CD4-positive, CD25-positive, alpha-beta regulatory T cell (primary cell): ENCODE data around the gene ENTHD1. TPM values are rescaled to one million over a fixed set of nuclear protein-coding genes. Genes with fewer than 3 reads are reported as not detected.

Experiments
- ATAC-seq, 2 donors: fragments of 150-1000 bp; cut with Tn5 transposase; one replicate each; pipeline ENCODE4 v1.10.0; 2021; ENCODE audit warnings: low read depth in 2 of 2, moderate number of reproducible peaks in 2 of 2, moderate library complexity in 1 of 2
- DNase-seq, 3 donors: peaks; one replicate each; pipeline versions ENCODE4 v3.0.0 to v3.0.0-alpha.2; 2012 to 2022; ENCODE audit warnings: mixed read lengths in 1 of 3
- H3K27ac ChIP-seq: one replicate; pipeline ENCODE4 v1.7.0; 2013; ENCODE audit warnings: mild to moderate bottlenecking, low read length; ENCODE audit not compliant: insufficient read depth, poor library complexity, severe bottlenecking
- H3K27me3 ChIP-seq: one replicate; pipeline ENCODE4 v1.7.0; 2013; ENCODE audit warnings: low read length; ENCODE audit not compliant: control insufficient read depth, insufficient read depth
- H3K36me3 ChIP-seq: one replicate; pipeline ENCODE4 v1.7.0; 2013; ENCODE audit warnings: mild to moderate bottlenecking, low read length, moderate library complexity; ENCODE audit not compliant: control insufficient read depth, insufficient read depth
- H3K4me1 ChIP-seq: 2 replicates; pipeline ENCODE4 v1.7.0; 2013; ENCODE audit warnings: mild to moderate bottlenecking, low read length; ENCODE audit not compliant: insufficient read depth, control insufficient read depth, poor library complexity, severe bottlenecking
- H3K4me3 ChIP-seq: one replicate; pipeline ENCODE4 v1.7.0; 2013; ENCODE audit warnings: low read depth, mild to moderate bottlenecking, low read length, moderate library complexity
- H3K9me3 ChIP-seq, 2 experiments: 1 replicate in 1 of 2; 2 replicates in 1 of 2; pipeline ENCODE4 v1.7.0; 2013; ENCODE audit warnings: low read length in 2 of 2, mild to moderate bottlenecking in 1 of 2, moderate library complexity in 1 of 2; ENCODE audit not compliant: control insufficient read depth in 2 of 2
- H3K27ac Mint-ChIP-seq, 3 donors: one replicate each; pipeline ENCODE4 v1.8.0; 2020 to 2022; ENCODE audit warnings: mild to moderate bottlenecking in 3 of 3, mixed read lengths in 3 of 3, moderate library complexity in 2 of 3
- H3K27me3 Mint-ChIP-seq: one replicate; pipeline ENCODE4 v1.8.0; 2022; ENCODE audit warnings: mild to moderate bottlenecking, mixed read lengths
- H3K36me3 Mint-ChIP-seq: one replicate; pipeline ENCODE4 v1.8.0; 2020; ENCODE audit warnings: mixed read lengths
- H3K4me1 Mint-ChIP-seq, 4 donors: one replicate each; pipeline ENCODE4 v1.8.0; 2020 to 2022; ENCODE audit warnings: mixed read lengths in 4 of 4, mild to moderate bottlenecking in 1 of 4
- H3K4me3 Mint-ChIP-seq, 4 donors: one replicate each; pipeline ENCODE4 v1.8.0; 2020 to 2022; ENCODE audit warnings: mild to moderate bottlenecking in 4 of 4, mixed read lengths in 4 of 4, moderate library complexity in 3 of 4
- H3K9me3 Mint-ChIP-seq, 7 donors: one replicate each; pipeline ENCODE4 v1.8.0; 2020 to 2022; ENCODE audit warnings: mixed read lengths in 7 of 7, mild to moderate bottlenecking in 3 of 7, moderate library complexity in 2 of 7
- polyA plus RNA-seq, 4 donors: library from polyadenylated mRNA; unstranded; fragments of 300-500 nt; fragmentation: Illumina TruSeq; gene quantifications; one replicate each; pipeline ENCODE4 v1.2.3, GENCODE V29; 2021
- total RNA-seq: library from RNA; stranded (reverse); gene quantifications from one replicate; pipeline ENCODE4 v1.2.3, GENCODE V29; 2022

Gene ENTHD1
- total and polyA plus RNA-seq, 5 donors from 2014 or later, result 0.13 to 0.32 (median 0.18) TPM; not detected in 1

GRCh38 chr22:39746600-39747262 lies 146.8 kb downstream of the ENTHD1 start:
- Histone ChIP-seq H3K4me1 (no peaks in the 10 kb centered on the region), H3K9me3 (no peaks in the 10 kb centered on the region), H3K4me3 (no peak overlapping the region), H3K27ac (no peak overlapping the region), H3K27me3 (no peaks in the 10 kb centered on the region), H3K36me3 (no peaks in the 10 kb centered on the region)
- peaks cover 4% of the 10 kb centered on the region for H3K27me3 Mint-ChIP-seq
- ATAC-seq (no peak), DNase-seq (peak in 1 of 3 donors; percentile 16)
- H3K9me3 Mint-ChIP-seq, result no peaks in the 10 kb centered on the region
- peaks cover 13 to 27% (median 23%) of the 10 kb centered on the region in 4 donors for H3K4me1 Mint-ChIP-seq
- H3K4me3 Mint-ChIP-seq, result no peak overlapping the region
- no peak overlapping the region for H3K27ac Mint-ChIP-seq
- no peaks in the 10 kb centered on the region for H3K36me3 Mint-ChIP-seq

DNA sequence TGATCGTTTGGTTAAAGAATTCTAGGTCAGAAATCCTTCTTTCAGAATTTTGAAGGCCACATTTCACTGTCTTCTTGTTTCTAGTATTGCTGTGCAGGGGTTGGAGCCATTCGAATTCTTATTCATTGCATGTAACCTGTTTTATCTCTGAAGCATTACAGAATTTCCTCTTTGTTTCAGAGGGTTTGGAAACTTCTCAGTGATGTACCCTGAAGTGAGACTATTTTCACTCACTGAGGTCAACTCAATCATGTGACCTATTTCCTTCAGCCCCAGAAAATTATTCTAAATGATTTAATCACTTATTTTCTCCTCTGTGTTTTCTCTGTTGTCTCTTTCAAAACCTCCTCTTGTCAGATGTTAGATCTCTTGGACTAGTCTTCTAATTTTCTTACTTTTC lies 147.8 kb downstream of the ENTHD1 start:
- H3K4me3 Mint-ChIP-seq, result no peak overlapping the region

GRCh38 chr22:39744353-39744752 lies 149.2 kb downstream of the ENTHD1 start:
- no peak overlapping the region for H3K4me3 Mint-ChIP-seq
- H3K27me3 ChIP-seq, result no peaks in the 10 kb centered on the region
- no peak overlapping the region for H3K4me3 ChIP-seq
- no peaks in the 10 kb centered on the region for H3K36me3 ChIP-seq
- H3K36me3 Mint-ChIP-seq, result no peaks in the 10 kb centered on the region
- ATAC-seq, result no peak
- H3K9me3 Mint-ChIP-seq, result peaks cover 0 to 4% (median 2%) of the 10 kb centered on the region in 7 donors
- H3K27ac ChIP-seq, result no peak overlapping the region
- DNase-seq, result no peak
- no peaks in the 10 kb centered on the region for H3K4me1 ChIP-seq
- H3K27ac Mint-ChIP-seq, result no peak overlapping the region
- peaks cover 13 to 22% (median 19%) of the 10 kb centered on the region in 4 donors for H3K4me1 Mint-ChIP-seq
- H3K27me3 Mint-ChIP-seq, result peaks cover 10% of the 10 kb centered on the region
- H3K9me3 ChIP-seq, result no peaks in the 10 kb centered on the region

More for the DNA sequence above, 147.8 kb downstream of the ENTHD1 start:
- no peak overlapping the region for H3K4me3 ChIP-seq
- no peaks in the 10 kb centered on the region for H3K9me3 ChIP-seq
- no peak overlapping the region for H3K27ac ChIP-seq
- H3K27me3 ChIP-seq, result no peaks in the 10 kb centered on the region
- no peaks in the 10 kb centered on the region for H3K4me1 ChIP-seq
- Mint-ChIP-seq H3K4me1 (peaks cover 13 to 22% (median 21%) of the 10 kb centered on the region in 4 donors), H3K36me3 (no peaks in the 10 kb centered on the region), H3K9me3 (peaks cover 0 to 4% (median 0%) of the 10 kb centered on the region in 7 donors), H3K27me3 (peaks cover 10% of the 10 kb centered on the region), H3K27ac (peak overlapping the region in 1 of 3 donors; percentile 43)
- DNase-seq (peak in 1 of 3 donors; percentile 42), ATAC-seq (no peak)
- no peaks in the 10 kb centered on the region for H3K36me3 ChIP-seq

GRCh38 chr22:39743935-39744334 lies 149.6 kb downstream of the ENTHD1 start:
- no peaks in the 10 kb centered on the region for H3K4me1 ChIP-seq
- Mint-ChIP-seq H3K27me3 (peaks cover 10% of the 10 kb centered on the region), H3K9me3 (peaks cover 0 to 6% (median 2%) of the 10 kb centered on the region in 7 donors), H3K36me3 (no peaks in the 10 kb centered on the region), H3K4me1 (peaks cover 13 to 22% (median 19%) of the 10 kb centered on the region in 4 donors), H3K27ac (no peak overlapping the region), H3K4me3 (no peak overlapping the region)
- no peaks in the 10 kb centered on the region for H3K36me3 ChIP-seq
- no peak for DNase-seq
- no peak for ATAC-seq
- H3K27ac ChIP-seq, result no peak overlapping the region
- no peaks in the 10 kb centered on the region for H3K9me3 ChIP-seq
- H3K27me3 ChIP-seq, result no peaks in the 10 kb centered on the region
- H3K4me3 ChIP-seq, result no peak overlapping the region

- Mint-ChIP-seq H3K9me3 (peaks cover 0 to 6% (median 3%) of the 10 kb centered on the region in 7 donors), H3K36me3 (no peaks in the 10 kb centered on the region), H3K27me3 (peaks cover 14% of the 10 kb centered on the region), H3K4me3 (no peak overlapping the region), H3K27ac (no peak overlapping the region), H3K4me1 (peaks cover 0 to 5% (median under 1%) of the 10 kb centered on the region in 4 donors)
- Histone ChIP-seq H3K9me3 (no peaks in the 10 kb centered on the region), H3K4me1 (no peaks in the 10 kb centered on the region), H3K27me3 (peaks cover 10% of the 10 kb centered on the region), H3K27ac (no peak overlapping the region), H3K4me3 (no peak overlapping the region), H3K36me3 (no peaks in the 10 kb centered on the region)
- ATAC-seq (no peak), DNase-seq (peak in 1 of 3 donors; percentile 12)
Measured at GRCh38 chr22:39739338-39740027, 154.1 kb downstream of the ENTHD1 start.

- Histone ChIP-seq H3K4me3 (no peak overlapping the region), H3K9me3 (no peaks in the 10 kb centered on the region), H3K36me3 (no peaks in the 10 kb centered on the region), H3K27ac (no peak overlapping the region), H3K27me3 (peaks cover 10% of the 10 kb centered on the region), H3K4me1 (no peaks in the 10 kb centered on the region)
- ATAC-seq (no peak), DNase-seq (no peak)
- no peak overlapping the region for H3K27ac Mint-ChIP-seq
- no peaks in the 10 kb centered on the region for H3K36me3 Mint-ChIP-seq
- H3K9me3 Mint-ChIP-seq, result peaks cover 0 to 6% (median 4%) of the 10 kb centered on the region in 7 donors
- peaks cover 0 to under 1% (median 0%) of the 10 kb centered on the region in 4 donors for H3K4me1 Mint-ChIP-seq
- H3K4me3 Mint-ChIP-seq, result no peak overlapping the region
- peaks cover 14% of the 10 kb centered on the region for H3K27me3 Mint-ChIP-seq
Measured at GRCh38 chr22:39738746-39739145, 154.8 kb downstream of the ENTHD1 start.

DNA sequence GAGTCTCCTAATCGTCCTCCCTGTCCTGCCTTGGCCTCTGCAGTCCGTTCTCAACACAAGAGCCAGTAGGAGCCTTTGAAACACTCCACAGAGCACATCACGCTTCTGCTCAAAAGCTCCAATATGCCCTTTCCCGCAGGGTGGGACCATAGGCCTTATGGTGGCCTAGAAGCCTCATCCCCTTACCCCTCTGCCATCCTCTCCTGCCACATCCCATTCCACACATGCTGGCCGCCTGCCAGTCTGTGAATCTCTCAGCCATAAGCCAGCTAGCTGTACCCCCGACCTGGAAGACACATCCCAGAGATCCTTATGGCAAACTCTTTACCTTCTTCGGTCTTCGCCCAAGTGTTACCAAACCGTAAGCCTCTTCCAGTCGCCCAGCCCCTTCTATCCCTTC lies 157.8 kb downstream of the ENTHD1 start:
- H3K27me3 ChIP-seq, result peaks cover 10% of the 10 kb centered on the region
- ATAC-seq (no peak), DNase-seq (no peak)
- no peaks in the 10 kb centered on the region for H3K9me3 ChIP-seq
- Mint-ChIP-seq H3K4me3 (no peak overlapping the region), H3K4me1 (no peaks in the 10 kb centered on the region), H3K9me3 (peaks cover 0 to 6% (median 2%) of the 10 kb centered on the region in 7 donors), H3K27me3 (peaks cover 7% of the 10 kb centered on the region), H3K36me3 (no peaks in the 10 kb centered on the region), H3K27ac (no peak overlapping the region)
- no peaks in the 10 kb centered on the region for H3K36me3 ChIP-seq
- no peaks in the 10 kb centered on the region for H3K4me1 ChIP-seq
- no peak overlapping the region for H3K27ac ChIP-seq
- H3K4me3 ChIP-seq, result no peak overlapping the region
